Measurements from ENCODE around the gene TMEM132D.

GRCh38 chr12:129938089-129938488 lies 34.3 kb upstream of the TMEM132D start:
- TF ChIP-seq CTCF (IDR thresholded peaks at IDR 0.05; ENCODE audit: poor library complexity, severe bottlenecking) (no peak), EP300 (conservative IDR thresholded peaks at IDR 0.05; ENCODE audit: poor library complexity, severe bottlenecking) (no peak), POLR2AphosphoS5 (IDR thresholded peaks at IDR 0.05) (no peak), TAF1 (IDR thresholded peaks at IDR 0.05; ENCODE audit: low read depth) (no peak)

Measured in neural cell (in vitro differentiated cells).